Measurements from ENCODE around the gene FREM3. TPM values are rescaled to one million over a fixed set of nuclear protein-coding genes. Genes with fewer than 3 reads are reported as not detected.

The FREM3 gene
- total and polyA plus RNA-seq, 2 of the 8 experiments (the other 6 are each of a cell fraction or from before 2014, with no cell fraction given), result 0.03 to 0.11 TPM

DNA sequence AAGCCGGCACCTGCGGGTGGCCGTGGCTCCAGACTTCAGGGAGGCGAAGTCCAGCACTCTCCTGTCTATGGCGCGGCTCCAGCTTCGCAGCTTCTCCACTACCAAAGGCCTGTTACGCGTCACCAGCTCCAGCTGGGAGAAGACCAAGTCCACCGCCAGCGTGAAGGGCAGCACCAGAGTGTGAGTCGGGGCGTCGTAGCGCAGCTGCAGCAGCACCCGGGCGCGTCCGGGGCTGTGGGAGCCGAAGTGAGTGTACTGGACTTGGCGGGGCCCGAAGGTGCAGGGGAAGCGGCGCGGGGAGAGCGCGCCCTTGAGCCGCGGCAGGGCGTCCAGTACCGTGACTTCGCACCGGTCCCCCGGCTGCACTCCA is 444 bp downstream of the FREM3 start:
- 3% methylated on average over 27 of the region's 34 CpGs; no CpG with 5 or more reads in 1 of the 2 experiments for WGBS, 2 experiments (ENCODE audit: extremely low coverage in 1 of 2, insufficient coverage in 1 of 2, insufficient read length in 1 of 2, insufficient replicate concordance in 2 of 2, low coverage in 1 of 2, low lambda C conversion rate in 2 of 2, missing lambda C conversion rate in 1 of 2)
- Histone ChIP-seq H2BK12ac (ENCODE audit: low read depth, low read length) (no peak overlapping the region), H3K79me2 (ENCODE audit: control insufficient read depth in 1 of 2, insufficient read depth in 2 of 2, low read length in 2 of 2) (no peaks in the 10 kb centered on the region), H3K4me2 (ENCODE audit: insufficient read depth in 1 of 2, low read depth in 2 of 2, low read length in 2 of 2) (peak overlapping the region; percentile 89 to 96), H3K4me3 (ENCODE audit: extremely low read depth in 1 of 4, insufficient read depth in 2 of 4, low read depth in 3 of 4, low read length in 4 of 4) (peak overlapping the region; percentile 48 to 72 (median 66)), H2BK5ac (ENCODE audit: low read depth, low read length) (no peak overlapping the region), H3K23me2 (ENCODE audit: low read depth, low read length) (peaks cover 15% of the 10 kb centered on the region), H3K4ac (replicated peaks; ENCODE audit: insufficient read length, low read depth, low read length) (no peak overlapping the region), H4K5ac (ENCODE audit: insufficient read length, low read depth, low read length) (no peak overlapping the region), H3K9ac (replicated peaks in 1 of 4; ENCODE audit: extremely low read depth in 1 of 4, low read depth in 3 of 4, low read length in 3 of 4) (no peak overlapping the region), H2BK15ac (ENCODE audit: low read length) (no peak overlapping the region), H3K36me3 (ENCODE audit: control insufficient read depth in 2 of 4, insufficient read depth in 4 of 4, low read length in 3 of 4) (peaks cover 0 to 2% (median 0%) of the 10 kb centered on the region in 4 experiments; a peak in 1 of 8 replicates), H3K27me3 (replicated peaks in 1 of 4; ENCODE audit: control insufficient read depth in 3 of 4, extremely low read depth in 1 of 4, insufficient read depth in 3 of 4, low read length in 3 of 4) (peaks cover 25 to 37% (median 28%) of the 10 kb centered on the region in 4 experiments), H2AK5ac (ENCODE audit: low read depth, low read length) (no peak overlapping the region), H3K23ac (ENCODE audit: insufficient read length) (no peak overlapping the region), H3K9me3 (ENCODE audit: insufficient read depth in 2 of 2, low read depth in 1 of 2, low read length in 1 of 2) (no peaks in the 10 kb centered on the region; a peak in 1 of 4 replicates), H4K91ac (replicated peaks; ENCODE audit: insufficient read length, low read length) (no peak overlapping the region), H3K14ac (ENCODE audit: insufficient read length) (no peak overlapping the region), H2AFZ (ENCODE audit: low read length) (peak overlapping the region; percentile 43; the same call in 1 of the 2 replicates), H3K4me1 (replicated peaks in 1 of 4; ENCODE audit: control insufficient read depth in 3 of 4, insufficient read depth in 4 of 4, low read length in 3 of 4) (peaks cover 0 to 9% (median 6%) of the 10 kb centered on the region in 4 experiments; a peak in 4 of 7 replicates), H3K27ac (ENCODE audit: low read depth, low read length) (no peak overlapping the region), H3K18ac (ENCODE audit: extremely low read depth, low read length) (peak overlapping the region; percentile 28; the same call in 1 of the 2 replicates), H3K79me1 (ENCODE audit: low read depth, low read length) (no peaks in the 10 kb centered on the region), H4K20me1 (replicated peaks in 1 of 2; ENCODE audit: control insufficient read depth in 1 of 2, insufficient read depth in 2 of 2, low read length in 2 of 2) (no peaks in the 10 kb centered on the region), H3K56ac (replicated peaks; ENCODE audit: insufficient read length, low read depth, low read length) (no peak overlapping the region), H2BK20ac (ENCODE audit: low read length) (no peak overlapping the region), H2BK120ac (replicated peaks; ENCODE audit: low read depth, low read length) (no peak overlapping the region), H4K8ac (ENCODE audit: extremely low read depth, insufficient read depth, low read length) (peak overlapping the region; percentile 76; the same call in 1 of the 2 replicates)
- TF ChIP-seq, protein P1, sequence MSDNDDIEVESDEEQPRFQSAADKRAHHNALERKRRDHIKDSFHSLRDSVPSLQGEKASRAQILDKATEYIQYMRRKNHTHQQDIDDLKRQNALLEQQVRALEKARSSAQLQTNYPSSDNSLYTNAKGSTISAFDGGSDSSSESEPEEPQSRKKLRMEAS (IDR thresholded peaks at IDR 0.05), result 0 out of 2 replicates have a peak, but pooled peaks have one; percentile 36
- TF ChIP-seq, protein P2, sequence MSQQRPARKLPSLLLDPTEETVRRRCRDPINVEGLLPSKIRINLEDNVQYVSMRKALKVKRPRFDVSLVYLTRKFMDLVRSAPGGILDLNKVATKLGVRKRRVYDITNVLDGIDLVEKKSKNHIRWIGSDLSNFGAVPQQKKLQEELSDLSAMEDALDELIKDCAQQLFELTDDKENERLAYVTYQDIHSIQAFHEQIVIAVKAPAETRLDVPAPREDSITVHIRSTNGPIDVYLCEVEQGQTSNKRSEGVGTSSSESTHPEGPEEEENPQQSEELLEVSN (IDR thresholded peaks at IDR 0.05), result peak; percentile 44; the same call in 1 of the 2 replicates
- TF ChIP-seq CREB1 (IDR thresholded peaks at IDR 0.05) (peak; percentile 31), TBP (IDR thresholded peaks at IDR 0.05; ENCODE audit: low read depth, low read length) (no peak), GTF2F1 (IDR thresholded peaks at IDR 0.05; ENCODE audit: borderline replicate concordance, low read depth, low read length) (no peak), EP300 (IDR thresholded peaks at IDR 0.05; ENCODE audit: borderline replicate concordance in 1 of 2, low read depth in 2 of 2, low read length in 2 of 2) (no peak), PHF8 (conservative IDR thresholded peaks at IDR 0.05; ENCODE audit: low read depth, low read length) (0 out of 2 replicates have a peak, but pooled peaks have one; percentile 4)
- FAIRE-seq (no peak), DNase-seq (ENCODE audit: low read depth in 1 of 2, low spot score in 2 of 2) (peak in 1 of 2 experiments; percentile 60)
- ChIA-PET CTCF (ENCODE audit: partially characterized antibody) (interaction anchor here (1.8 kb wide), 1 partner anchor 141 kb away, joined by 7 read pairs; no protein-coding TSS in a partner anchor), POLR2A (ENCODE audit: partially characterized antibody) (no interaction called here)
